Transverse colon (tissue), 4 donors: Measurements from ENCODE around the gene WNK2. TPM values are rescaled to one million over a fixed set of nuclear protein-coding genes. Genes with fewer than 3 reads are reported as not detected.

Experiments used
- DNase-seq: peaks from one replicate; pipeline ENCODE4 v3.0.0-alpha.2; 2019
- H3K27ac ChIP-seq, 4 donors: fragments of 200-600 bp; sonication (generic); 2 replicates each; pipeline ENCODE4 v1.5.1; 2016 to 2018; ENCODE audit warnings: inconsistent platforms in 4 of 4
- H3K27me3 ChIP-seq: fragments of 200-600 bp; sonication (generic); 2 replicates; pipeline ENCODE4 v1.5.1; 2017; ENCODE audit warnings: inconsistent platforms
- H3K36me3 ChIP-seq, 4 donors: fragments of 200-600 bp; sonication (generic); 2 replicates each; pipeline ENCODE4 v1.5.1; 2017 to 2019; ENCODE audit warnings: inconsistent platforms in 4 of 4
- H3K4me1 ChIP-seq, 4 donors: fragments of 200-600 bp; sonication (generic); 2 replicates each; pipeline ENCODE4 v1.5.1; 2017 to 2020; ENCODE audit warnings: inconsistent platforms in 4 of 4
- H3K4me3 ChIP-seq, 4 donors: fragments of 200-600 bp; sonication (generic); 1 replicate in 1 of 4; 2 replicates in 3 of 4; pipeline versions ENCODE4 v1.5.1 to v1.6.1; 2017 to 2019; ENCODE audit warnings: inconsistent platforms in 4 of 4
- H3K9me3 ChIP-seq, 2 donors: fragments of 200-600 bp; sonication (generic); 2 replicates each; pipeline ENCODE4 v1.5.1; 2017 to 2019; ENCODE audit warnings: inconsistent platforms in 2 of 2
- EP300 ChIP-seq: sonication (generic); formaldehyde crosslinking; IDR thresholded peaks from one replicate; pipeline ENCODE4 v1.6.1; 2017; ENCODE audit warnings: antibody characterized with exemption, low read depth
- POLR2A ChIP-seq: fragments of 450-650 bp; IDR thresholded peaks from one replicate; pipeline ENCODE4 v1.6.1; 2016; ENCODE audit warnings: antibody characterized with exemption, mild to moderate bottlenecking, moderate library complexity
- POLR2AphosphoS5 ChIP-seq, 3 donors: sonication (generic); formaldehyde crosslinking; IDR thresholded peaks; one replicate each; pipeline ENCODE4 v1.6.1; 2016; ENCODE audit warnings: antibody characterized with exemption in 3 of 3
- WGBS, 2 donors: methylation state at CpG; one replicate each; pipeline ENCODE4 v1.1.5; 2018; ENCODE audit warnings: low coverage in 1 of 2; 5-methylcytosine and 5-hydroxymethylcytosine counted together
- in situ Hi-C, 4 donors: fragments of 200-750 bp; cut with MboI; loops; one replicate each; pipeline versions ENCODE4 v1.15.0 to v1.15.1; 2017; ENCODE audit warnings: low sequenced_read_pairs in 3 of 4, low pct_ligation_motif_present in 1 of 4, low pct_unique_long_range_greater_than_20kb in 1 of 4
- intact Hi-C: fragments of 100-400 bp; cut with DNase I; formaldehyde crosslinking; loops from one replicate; pipeline ENCODE4 v1.15.1; 2023; ENCODE audit warnings: low total_unique reads
- total RNA-seq, 4 donors: library from RNA; depleted of rRNA; stranded (reverse); fragments of >200 nt; gene quantifications; one replicate each; pipeline ENCODE4 v1.1.0, GENCODE V29; 2016
- TF ChIP-seq, protein P1 (sequence below), 5 experiments: fragments of 200-600 bp in 3 of 5; fragments of 450-650 bp in 2 of 5; sonication (generic) in 3 of 5; IDR thresholded peaks; 1 replicate in 2 of 5; 2 replicates in 3 of 5; pipeline ENCODE4 v1.5.1; 2016 to 2017; ENCODE audit warnings: antibody characterized with exemption in 5 of 5, inconsistent platforms in 3 of 5, mild to moderate bottlenecking in 2 of 5, moderate library complexity in 1 of 5

The WNK2 gene
- total RNA-seq, 4 donors from 2014 or later: 133 to 618 (median 157) TPM

DNA sequence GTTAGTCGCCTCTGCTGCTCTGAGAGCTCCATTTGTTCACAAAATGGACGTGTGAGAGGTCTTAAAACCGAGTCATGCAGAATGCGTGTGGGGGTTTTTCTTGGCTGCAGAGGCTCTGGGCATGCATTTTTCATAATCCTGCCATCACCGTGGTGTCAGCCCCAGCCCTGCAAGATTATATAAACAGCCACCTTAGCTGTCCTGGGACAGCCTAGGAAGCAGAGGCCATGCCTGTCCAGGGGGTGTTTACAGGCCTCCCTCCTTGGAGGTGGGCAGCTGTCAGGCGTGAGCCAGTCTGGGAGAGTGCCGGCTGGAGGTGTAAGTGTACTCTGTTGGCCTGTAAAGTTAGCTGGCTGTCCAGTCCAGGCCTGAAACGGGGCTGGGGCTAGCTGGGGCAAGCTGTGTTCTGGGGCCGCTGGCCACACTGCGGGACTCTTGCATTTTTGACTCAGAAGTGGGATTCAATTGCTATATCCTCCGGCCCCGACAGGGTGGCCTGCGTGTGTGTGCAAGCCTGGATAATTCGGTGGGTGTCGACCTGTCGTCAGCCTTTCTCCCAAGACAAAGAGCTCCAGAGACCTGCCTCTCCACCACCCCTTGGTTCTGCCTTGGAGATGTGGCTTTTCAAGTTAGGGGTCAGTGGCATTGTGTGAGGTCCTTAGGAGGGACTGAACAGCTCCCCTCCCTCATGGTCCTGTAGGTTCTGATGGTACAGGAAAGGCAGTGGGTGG lies 2.4 kb downstream of the WNK2 start:
- in situ Hi-C loops (no loop called here), intact Hi-C loops (no loop called here)
- Histone ChIP-seq H3K27ac (peak overlapping the region; percentile 85 to 90 (median 87)), H3K36me3 (no peaks in the 10 kb centered on the region), H3K4me3 (peak overlapping the region in 3 of 4 donors; percentile 11 to 84 (median 84)), H3K9me3 (no peaks in the 10 kb centered on the region), H3K27me3 (peaks cover 16% of the 10 kb centered on the region), H3K4me1 (peaks cover 18 to 60% (median 40%) of the 10 kb centered on the region in 4 donors)
- TF ChIP-seq, protein P1, sequence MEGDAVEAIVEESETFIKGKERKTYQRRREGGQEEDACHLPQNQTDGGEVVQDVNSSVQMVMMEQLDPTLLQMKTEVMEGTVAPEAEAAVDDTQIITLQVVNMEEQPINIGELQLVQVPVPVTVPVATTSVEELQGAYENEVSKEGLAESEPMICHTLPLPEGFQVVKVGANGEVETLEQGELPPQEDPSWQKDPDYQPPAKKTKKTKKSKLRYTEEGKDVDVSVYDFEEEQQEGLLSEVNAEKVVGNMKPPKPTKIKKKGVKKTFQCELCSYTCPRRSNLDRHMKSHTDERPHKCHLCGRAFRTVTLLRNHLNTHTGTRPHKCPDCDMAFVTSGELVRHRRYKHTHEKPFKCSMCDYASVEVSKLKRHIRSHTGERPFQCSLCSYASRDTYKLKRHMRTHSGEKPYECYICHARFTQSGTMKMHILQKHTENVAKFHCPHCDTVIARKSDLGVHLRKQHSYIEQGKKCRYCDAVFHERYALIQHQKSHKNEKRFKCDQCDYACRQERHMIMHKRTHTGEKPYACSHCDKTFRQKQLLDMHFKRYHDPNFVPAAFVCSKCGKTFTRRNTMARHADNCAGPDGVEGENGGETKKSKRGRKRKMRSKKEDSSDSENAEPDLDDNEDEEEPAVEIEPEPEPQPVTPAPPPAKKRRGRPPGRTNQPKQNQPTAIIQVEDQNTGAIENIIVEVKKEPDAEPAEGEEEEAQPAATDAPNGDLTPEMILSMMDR (IDR thresholded peaks at IDR 0.05): no peak
- TF ChIP-seq POLR2A (no peak), EP300 (no peak), POLR2AphosphoS5 (IDR thresholded peaks at IDR 0.05) (no peak)
- DNase-seq: no peak
- 56% methylated on average over 16 of the region's 16 CpGs; no CpG with 5 or more reads in 1 of the 2 donors for WGBS, 2 donors

DNA sequence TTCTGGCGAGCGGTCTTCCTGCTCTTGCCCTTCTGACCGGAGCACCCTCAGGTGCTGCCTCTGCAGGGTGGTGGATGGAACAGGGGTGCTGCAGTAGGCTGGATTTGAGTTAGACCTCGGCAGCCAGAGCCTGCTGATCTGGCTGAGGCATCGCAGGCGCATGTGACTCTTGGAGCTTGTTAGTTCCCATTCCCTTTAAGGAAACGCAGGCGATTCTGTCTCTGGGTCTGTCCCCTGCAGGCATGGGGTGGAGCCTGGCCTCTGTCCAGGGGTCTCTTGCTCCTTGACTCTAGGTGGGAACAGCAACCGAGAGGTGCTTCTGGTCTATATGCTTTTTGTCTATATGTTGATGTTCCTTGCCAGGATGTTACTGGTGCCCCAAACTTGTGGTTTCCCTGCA lies 3.1 kb downstream of the WNK2 start:
- intact Hi-C loops: no loop called here
- H3K4me3 ChIP-seq: peak overlapping the region in 2 of 4 donors; percentile 84
- TF ChIP-seq, protein P1 (IDR thresholded peaks at IDR 0.05): no peak
- TF ChIP-seq POLR2AphosphoS5 (IDR thresholded peaks at IDR 0.05) (peak in 1 of 3 donors; percentile 28), EP300 (no peak), POLR2A (no peak)
- H3K4me1 ChIP-seq: peaks cover 18 to 60% (median 40%) of the 10 kb centered on the region in 4 donors
- peaks cover 16% of the 10 kb centered on the region for H3K27me3 ChIP-seq
- no peaks in the 10 kb centered on the region for H3K9me3 ChIP-seq
- no peaks in the 10 kb centered on the region for H3K36me3 ChIP-seq
- WGBS, 2 donors: 38% methylated on average over 9 of the region's 9 CpGs; no CpG with 5 or more reads in 1 of the 2 donors
- in situ Hi-C loops: no loop called here
- H3K27ac ChIP-seq: peak overlapping the region; percentile 85 to 90 (median 87)
- no peak for DNase-seq

DNA sequence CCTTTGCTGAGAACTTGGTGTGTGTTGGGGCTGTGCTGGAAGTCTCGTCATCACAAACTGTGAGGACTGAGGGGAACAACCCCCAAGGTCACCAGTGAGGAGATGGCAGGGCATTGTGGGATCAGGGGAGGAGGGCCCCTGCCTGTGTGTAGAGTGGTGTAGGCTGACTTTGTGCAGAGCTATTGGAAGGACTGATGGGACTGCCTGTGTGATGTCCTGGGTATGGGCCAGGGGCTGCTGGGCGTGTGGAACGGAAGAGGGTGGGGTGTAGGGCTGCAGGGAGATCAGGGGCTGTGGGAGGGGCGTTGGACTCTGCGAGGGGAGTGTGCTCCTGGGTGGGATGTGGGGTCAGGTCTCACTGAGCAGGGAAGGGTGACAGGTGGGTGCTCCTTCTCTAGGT lies 3.6 kb downstream of the WNK2 start:
- intact Hi-C loops: no loop called here
- in situ Hi-C loops: no loop called here
- no peak for DNase-seq
- Histone ChIP-seq H3K36me3 (no peaks in the 10 kb centered on the region), H3K27ac (peak overlapping the region; percentile 85 to 90 (median 87)), H3K4me3 (peak overlapping the region in 2 of 4 donors; percentile 84), H3K9me3 (no peaks in the 10 kb centered on the region), H3K27me3 (peaks cover 16% of the 10 kb centered on the region), H3K4me1 (peaks cover 20 to 63% (median 42%) of the 10 kb centered on the region in 4 donors)
- WGBS, 2 donors: 41% methylated on average over 5 of the region's 5 CpGs; no CpG with 5 or more reads in 1 of the 2 donors
- TF ChIP-seq, protein P1 (IDR thresholded peaks at IDR 0.05): no peak
- TF ChIP-seq POLR2AphosphoS5 (IDR thresholded peaks at IDR 0.05) (no peak), POLR2A (no peak)

DNA sequence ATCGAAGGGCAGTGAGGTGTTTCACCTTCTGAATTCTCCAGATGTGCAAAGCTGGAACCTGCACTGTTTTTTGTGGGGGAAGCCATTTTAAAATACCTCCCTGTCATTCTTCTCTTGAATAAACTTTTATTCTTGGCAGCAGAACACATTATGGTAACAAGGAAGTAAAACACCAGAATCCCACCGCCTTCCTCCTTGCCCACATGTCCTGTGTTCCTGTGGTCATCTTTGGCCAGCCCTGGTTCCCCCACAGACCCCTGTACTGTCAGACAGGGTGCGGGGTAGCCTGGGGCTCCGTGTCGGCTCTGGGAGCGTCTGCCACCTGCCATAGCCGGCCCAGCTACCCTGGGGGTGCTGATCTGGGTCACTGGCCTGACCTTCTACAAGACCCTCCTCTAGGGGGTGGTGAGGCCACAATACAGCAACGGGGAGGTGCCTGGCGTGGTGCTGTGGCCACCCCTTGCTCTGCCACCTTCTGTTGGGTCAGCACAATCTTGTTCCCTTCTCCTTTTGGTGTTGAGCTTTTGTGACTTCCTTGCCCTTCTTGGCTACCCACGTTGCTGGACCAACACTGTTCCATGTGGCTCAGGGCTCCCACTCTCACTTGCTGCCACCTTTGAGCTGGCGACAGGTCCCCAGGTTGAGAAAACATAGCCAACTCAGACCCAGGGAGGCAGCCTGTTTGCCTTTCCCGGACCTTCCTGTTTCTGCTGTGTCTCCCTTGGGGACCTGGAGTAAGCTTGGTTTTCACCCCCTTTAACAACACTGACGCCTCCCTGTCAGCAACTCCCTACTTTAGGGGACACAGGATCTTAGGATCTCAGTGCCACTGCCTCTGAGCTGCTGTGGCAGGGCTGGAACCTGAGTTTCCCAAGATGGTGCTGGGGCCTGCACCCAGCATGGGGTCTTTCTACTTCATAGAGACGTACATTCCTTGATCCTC lies 4.8 kb downstream of the WNK2 start:
- in situ Hi-C loops: no loop called here

More for the DNA sequence above, 4.8 kb downstream of the WNK2 start:
- Histone ChIP-seq H3K9me3 (no peaks in the 10 kb centered on the region), H3K4me3 (no peak overlapping the region), H3K27ac (peak overlapping the region; percentile 85 to 90 (median 87)), H3K36me3 (no peaks in the 10 kb centered on the region), H3K4me1 (peaks cover 25 to 65% (median 46%) of the 10 kb centered on the region in 4 donors), H3K27me3 (peaks cover 8% of the 10 kb centered on the region)
- no peak for DNase-seq
- intact Hi-C loops: no loop called here
- WGBS, 2 donors: 56 to 57% methylated on average over 6 to 14 of the region's 14 CpGs
- TF ChIP-seq, protein P1 (IDR thresholded peaks at IDR 0.05): no peak
- TF ChIP-seq EP300 (no peak), POLR2AphosphoS5 (IDR thresholded peaks at IDR 0.05) (no peak), POLR2A (no peak)
